GM23338 (cell line): Measurements from ENCODE around the gene CD164. TPM values are rescaled to one million over a fixed set of nuclear protein-coding genes. Genes with fewer than 3 reads are reported as not detected.

Experiments used
- ATAC-seq: fragments of 200-7000 bp; cut with Tn5 transposase; 3 replicates; pipeline ENCODE4 v1.9.1; 2020
- DNase-seq: peaks from one replicate; pipeline ENCODE4 v3.0.0-alpha.2; 2015; ENCODE audit warnings: low spot score
- H2AFZ ChIP-seq: fragments of 200-600 bp; sonication (generic); 2 replicates; pipeline ENCODE4 v1.8.0; 2016; ENCODE audit warnings: antibody characterized with exemption, mild to moderate bottlenecking, moderate library complexity
- H3F3A ChIP-seq: fragments of 200-600 bp; sonication (generic); replicated peaks from 2 replicates; pipeline ENCODE4 v1.8.0; 2017; ENCODE audit warnings: antibody characterized with exemption, mixed run types, low read depth
- H3K27ac ChIP-seq: fragments of 200-600 bp; sonication (generic); 2 replicates; pipeline ENCODE4 v1.6.1; 2016; ENCODE audit warnings: low read depth
- H3K27me3 ChIP-seq: fragments of 200-600 bp; sonication (generic); 2 replicates; pipeline ENCODE4 v1.8.0; 2016; ENCODE audit warnings: mild to moderate bottlenecking, mixed run types, moderate library complexity; ENCODE audit not compliant: insufficient read depth
- H3K36me3 ChIP-seq: fragments of 200-600 bp; sonication (generic); 2 replicates; pipeline ENCODE4 v1.8.0; 2016; ENCODE audit warnings: mild to moderate bottlenecking; ENCODE audit not compliant: insufficient read depth
- H3K4me1 ChIP-seq: fragments of 200-600 bp; sonication (generic); 2 replicates; pipeline ENCODE4 v1.8.0; 2016; ENCODE audit warnings: mild to moderate bottlenecking, moderate library complexity; ENCODE audit not compliant: insufficient read depth
- H3K4me2 ChIP-seq: fragments of 200-600 bp; sonication (generic); 2 replicates; pipeline ENCODE4 v1.7.1; 2017; ENCODE audit warnings: mixed run types
- H3K4me3 ChIP-seq: fragments of 200-600 bp; sonication (generic); 2 replicates; pipeline ENCODE4 v1.6.1; 2016; ENCODE audit warnings: mixed run types
- H3K79me2 ChIP-seq: fragments of 200-600 bp; sonication (generic); replicated peaks from 2 replicates; pipeline ENCODE4 v1.8.0; 2017; ENCODE audit warnings: mild to moderate bottlenecking; ENCODE audit not compliant: insufficient read depth
- H3K9me2 ChIP-seq: fragments of 200-600 bp; sonication (generic); 2 replicates; pipeline ENCODE4 v1.8.0; 2017; ENCODE audit not compliant: insufficient read depth
- H4K20me1 ChIP-seq: fragments of 200-600 bp; sonication (generic); replicated peaks from 2 replicates; pipeline ENCODE4 v1.8.0; 2017; ENCODE audit warnings: mild to moderate bottlenecking; ENCODE audit not compliant: insufficient read depth
- H3K27ac Mint-ChIP-seq: 2 replicates; pipeline ENCODE4 v1.8.0; 2020; ENCODE audit warnings: inconsistent platforms, mild to moderate bottlenecking, moderate library complexity, mixed read lengths
- H3K27me3 Mint-ChIP-seq: 3 replicates; pipeline ENCODE4 v1.8.0; 2022; ENCODE audit warnings: low read depth, mild to moderate bottlenecking, moderate library complexity, mixed read lengths, inconsistent platforms; ENCODE audit not compliant: insufficient read depth, poor library complexity
- H3K36me3 Mint-ChIP-seq: 3 replicates; pipeline ENCODE4 v1.8.0; 2021; ENCODE audit warnings: low read depth, mild to moderate bottlenecking, inconsistent platforms, moderate library complexity, mixed read lengths
- H3K4me1 Mint-ChIP-seq: 3 replicates; pipeline ENCODE4 v1.8.0; 2020; ENCODE audit warnings: mild to moderate bottlenecking, inconsistent platforms, mixed read lengths
- H3K4me3 Mint-ChIP-seq: 3 replicates; pipeline ENCODE4 v1.8.0; 2021; ENCODE audit warnings: moderate library complexity, mild to moderate bottlenecking, inconsistent platforms, mixed read lengths
- H3K9me3 Mint-ChIP-seq: 3 replicates; pipeline ENCODE4 v1.8.0; 2020; ENCODE audit warnings: moderate library complexity, mild to moderate bottlenecking, inconsistent platforms, mixed read lengths
- CREB1 ChIP-seq: fragments of 250-450 bp; sonication (Bioruptor Pico); IDR thresholded peaks from 2 replicates; pipeline ENCODE4 v1.5.0; 2020; ENCODE audit warnings: low read depth, mild to moderate bottlenecking, moderate library complexity
- ETS1 ChIP-seq: IDR thresholded peaks from 2 replicates; pipeline ENCODE4 v1.6.1; 2016; ENCODE audit warnings: antibody characterized with exemption
- EZH2phosphoT487 ChIP-seq: fragments of 200-600 bp; sonication (generic); IDR thresholded peaks from one replicate; pipeline ENCODE4 v1.8.1; 2018; ENCODE audit warnings: antibody characterized with exemption; ENCODE audit not compliant: unreplicated experiment
- JUNB ChIP-seq: IDR thresholded peaks from one replicate; pipeline ENCODE4 v1.6.1; 2016; ENCODE audit warnings: antibody characterized with exemption; ENCODE audit not compliant: unreplicated experiment
- POLR2AphosphoS5 ChIP-seq: IDR thresholded peaks from 2 replicates; pipeline ENCODE4 v1.6.1; 2016; ENCODE audit warnings: antibody characterized with exemption, low read depth
- STAT1 ChIP-seq: IDR thresholded peaks from one replicate; pipeline ENCODE4 v1.6.1; 2016; ENCODE audit warnings: antibody characterized with exemption; ENCODE audit not compliant: unreplicated experiment
- ZNF114 ChIP-seq: fragments of 250-450 bp; sonication (Bioruptor Pico); IDR thresholded peaks from 2 replicates; pipeline ENCODE4 v1.5.0; 2020; ENCODE audit warnings: mild to moderate bottlenecking, moderate library complexity
- polyA plus RNA-seq: library from polyadenylated mRNA; unstranded; fragments of >200 nt; fragmentation: Nextera tagmentation; extraction: Ambion mirVana; gene quantifications from 2 replicates; pipeline ENCODE4 v1.2.1, GENCODE V29; 2016
- total RNA-seq: library from RNA; depleted of rRNA; stranded (reverse); fragments of >200 nt; shearing (Covaris generic); gene quantifications from 2 replicates; pipeline ENCODE4 v1.2.3, GENCODE V29; 2014
- TF ChIP-seq, protein P1 (sequence below): IDR thresholded peaks from one replicate; pipeline ENCODE4 v1.6.1; 2018; ENCODE audit warnings: antibody characterized with exemption; ENCODE audit not compliant: unreplicated experiment

The CD164 gene
- total and polyA plus RNA-seq, 2 experiments from 2014 or later: 81.0 to 83.8 TPM

- peaks cover 26% of the 10 kb centered on the region for H3K36me3 Mint-ChIP-seq
Measured at GRCh38 chr6:109381061-109381746, 1.1 kb downstream of the CD164 start.

GRCh38 chr6:109379711-109380110 lies 2.6 kb downstream of the CD164 start:
- Mint-ChIP-seq H3K4me1 (peaks cover 28% of the 10 kb centered on the region), H3K27ac (no peak overlapping the region), H3K27me3 (peaks cover 10% of the 10 kb centered on the region), H3K9me3 (no peaks in the 10 kb centered on the region), H3K36me3 (peaks cover 41% of the 10 kb centered on the region), H3K4me3 (peak overlapping the region; percentile 89)
- Histone ChIP-seq H3K36me3 (peaks cover 30% of the 10 kb centered on the region), H3K4me1 (peaks cover 18% of the 10 kb centered on the region), H4K20me1 (peaks cover 40% of the 10 kb centered on the region), H3K9me2 (no peaks in the 10 kb centered on the region), H3K27ac (no peak overlapping the region), H3K4me3 (peak overlapping the region; percentile 78), H3K79me2 (peaks cover 68% of the 10 kb centered on the region), H2AFZ (no peak overlapping the region), H3K4me2 (peak overlapping the region; percentile 82), H3F3A (no peaks in the 10 kb centered on the region), H3K27me3 (no peaks in the 10 kb centered on the region)
- no peak for ATAC-seq
- DNase-seq: no peak
- TF ChIP-seq ETS1 (no peak), STAT1 (no peak), CREB1 (CRISPR knock-in tag) (no peak), EZH2phosphoT487 (no peak), POLR2AphosphoS5 (no peak)
- TF ChIP-seq, protein P1, sequence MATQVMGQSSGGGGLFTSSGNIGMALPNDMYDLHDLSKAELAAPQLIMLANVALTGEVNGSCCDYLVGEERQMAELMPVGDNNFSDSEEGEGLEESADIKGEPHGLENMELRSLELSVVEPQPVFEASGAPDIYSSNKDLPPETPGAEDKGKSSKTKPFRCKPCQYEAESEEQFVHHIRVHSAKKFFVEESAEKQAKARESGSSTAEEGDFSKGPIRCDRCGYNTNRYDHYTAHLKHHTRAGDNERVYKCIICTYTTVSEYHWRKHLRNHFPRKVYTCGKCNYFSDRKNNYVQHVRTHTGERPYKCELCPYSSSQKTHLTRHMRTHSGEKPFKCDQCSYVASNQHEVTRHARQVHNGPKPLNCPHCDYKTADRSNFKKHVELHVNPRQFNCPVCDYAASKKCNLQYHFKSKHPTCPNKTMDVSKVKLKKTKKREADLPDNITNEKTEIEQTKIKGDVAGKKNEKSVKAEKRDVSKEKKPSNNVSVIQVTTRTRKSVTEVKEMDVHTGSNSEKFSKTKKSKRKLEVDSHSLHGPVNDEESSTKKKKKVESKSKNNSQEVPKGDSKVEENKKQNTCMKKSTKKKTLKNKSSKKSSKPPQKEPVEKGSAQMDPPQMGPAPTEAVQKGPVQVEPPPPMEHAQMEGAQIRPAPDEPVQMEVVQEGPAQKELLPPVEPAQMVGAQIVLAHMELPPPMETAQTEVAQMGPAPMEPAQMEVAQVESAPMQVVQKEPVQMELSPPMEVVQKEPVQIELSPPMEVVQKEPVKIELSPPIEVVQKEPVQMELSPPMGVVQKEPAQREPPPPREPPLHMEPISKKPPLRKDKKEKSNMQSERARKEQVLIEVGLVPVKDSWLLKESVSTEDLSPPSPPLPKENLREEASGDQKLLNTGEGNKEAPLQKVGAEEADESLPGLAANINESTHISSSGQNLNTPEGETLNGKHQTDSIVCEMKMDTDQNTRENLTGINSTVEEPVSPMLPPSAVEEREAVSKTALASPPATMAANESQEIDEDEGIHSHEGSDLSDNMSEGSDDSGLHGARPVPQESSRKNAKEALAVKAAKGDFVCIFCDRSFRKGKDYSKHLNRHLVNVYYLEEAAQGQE: no peak

More at GRCh38 chr6:109381061-109381746, 1.1 kb downstream of the CD164 start:
- Mint-ChIP-seq H3K4me3 (peak overlapping the region; percentile 89), H3K4me1 (peaks cover 29% of the 10 kb centered on the region), H3K27ac (peak overlapping the region; percentile 91), H3K27me3 (peaks cover 10% of the 10 kb centered on the region), H3K9me3 (no peaks in the 10 kb centered on the region)
- Histone ChIP-seq H4K20me1 (peaks cover 36% of the 10 kb centered on the region), H3K4me1 (peaks cover 18% of the 10 kb centered on the region), H3K9me2 (no peaks in the 10 kb centered on the region), H3K27me3 (no peaks in the 10 kb centered on the region), H2AFZ (peak overlapping the region; percentile 59), H3K4me2 (peak overlapping the region; percentile 82), H3K36me3 (peaks cover 17% of the 10 kb centered on the region), H3K79me2 (peaks cover 55% of the 10 kb centered on the region), H3K4me3 (peak overlapping the region; percentile 78), H3K27ac (peak overlapping the region; percentile 88), H3F3A (no peaks in the 10 kb centered on the region)
- no peak for ATAC-seq
- peak; percentile 11 for DNase-seq
- no peak for TF ChIP-seq ZNF114 (CRISPR knock-in tag)
- no peak for TF ChIP-seq JUNB
- no peak for TF ChIP-seq POLR2AphosphoS5
- no peak for TF ChIP-seq ETS1
- no peak for TF ChIP-seq EZH2phosphoT487
- no peak for TF ChIP-seq STAT1
